ENCODE data around the gene CACNA1I.

DNA sequence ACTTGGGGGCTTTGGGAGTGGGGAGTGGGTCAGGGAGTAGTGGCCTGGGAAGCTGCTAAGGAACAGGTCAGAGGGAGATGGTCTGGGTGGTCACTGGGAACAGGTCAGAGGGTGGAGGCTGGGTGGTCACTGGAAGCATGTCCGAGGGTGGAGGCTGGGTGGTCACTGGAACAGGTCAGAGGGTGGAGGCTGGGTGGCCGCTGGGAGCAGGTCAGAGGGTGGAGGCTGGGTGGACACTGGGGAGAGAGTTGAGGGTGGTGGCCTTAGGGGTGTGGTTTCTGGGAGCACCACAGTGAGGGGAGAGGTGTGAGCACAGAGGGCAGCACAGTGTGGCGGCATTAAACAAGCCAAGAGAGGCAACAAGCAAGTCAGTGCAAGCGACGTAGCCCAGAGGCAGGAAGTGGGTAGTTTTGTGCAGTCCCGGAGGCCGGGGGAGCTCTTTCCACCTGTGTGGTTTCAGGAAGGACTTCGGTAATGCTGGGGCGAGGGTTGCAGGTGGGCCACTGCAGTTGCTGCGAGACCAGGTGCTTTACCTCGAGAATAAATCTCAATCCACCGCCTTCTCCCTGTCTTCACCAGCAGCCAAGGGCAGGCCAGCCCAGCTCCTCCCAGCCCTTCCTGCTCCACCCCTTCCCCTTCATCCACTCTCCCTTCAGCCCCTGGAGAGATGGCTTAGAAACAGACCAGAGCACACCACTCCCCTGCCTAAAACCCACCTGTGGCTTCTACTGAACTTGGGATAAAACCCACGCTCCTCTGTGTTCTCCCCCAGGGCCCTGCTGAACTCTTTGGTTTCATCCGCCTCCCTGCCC is 3.2 kb upstream of the CACNA1I start:
- TF ChIP-seq, protein P1, sequence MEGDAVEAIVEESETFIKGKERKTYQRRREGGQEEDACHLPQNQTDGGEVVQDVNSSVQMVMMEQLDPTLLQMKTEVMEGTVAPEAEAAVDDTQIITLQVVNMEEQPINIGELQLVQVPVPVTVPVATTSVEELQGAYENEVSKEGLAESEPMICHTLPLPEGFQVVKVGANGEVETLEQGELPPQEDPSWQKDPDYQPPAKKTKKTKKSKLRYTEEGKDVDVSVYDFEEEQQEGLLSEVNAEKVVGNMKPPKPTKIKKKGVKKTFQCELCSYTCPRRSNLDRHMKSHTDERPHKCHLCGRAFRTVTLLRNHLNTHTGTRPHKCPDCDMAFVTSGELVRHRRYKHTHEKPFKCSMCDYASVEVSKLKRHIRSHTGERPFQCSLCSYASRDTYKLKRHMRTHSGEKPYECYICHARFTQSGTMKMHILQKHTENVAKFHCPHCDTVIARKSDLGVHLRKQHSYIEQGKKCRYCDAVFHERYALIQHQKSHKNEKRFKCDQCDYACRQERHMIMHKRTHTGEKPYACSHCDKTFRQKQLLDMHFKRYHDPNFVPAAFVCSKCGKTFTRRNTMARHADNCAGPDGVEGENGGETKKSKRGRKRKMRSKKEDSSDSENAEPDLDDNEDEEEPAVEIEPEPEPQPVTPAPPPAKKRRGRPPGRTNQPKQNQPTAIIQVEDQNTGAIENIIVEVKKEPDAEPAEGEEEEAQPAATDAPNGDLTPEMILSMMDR (IDR thresholded peaks at IDR 0.05): no peak
- TF ChIP-seq EZH2 (IDR thresholded peaks at IDR 0.05; ENCODE audit: borderline replicate concordance, insufficient read depth, low read depth, low read length, poor library complexity, severe bottlenecking): no peak

All from B cell (primary cell).